Retinal pigment epithelial cell (primary cell): ENCODE data around the gene ST3GAL3.

Experiments used
- DNase-seq: peaks from one replicate; pipeline ENCODE4 v3.0.0-alpha.2; 2010; ENCODE audit warnings: low read depth
- H3K4me3 ChIP-seq: 2 replicates; pipeline ENCODE4 v1.5.1; 2011; ENCODE audit warnings: mild to moderate bottlenecking, low read length, control low read depth, moderate library complexity
- TF ChIP-seq, protein P1 (sequence below): conservative IDR thresholded peaks from 2 replicates; pipeline ENCODE4 v1.5.1; 2011; ENCODE audit warnings: low read depth, low read length, control low read depth, inconsistent platforms

The ST3GAL3 gene

DNA sequence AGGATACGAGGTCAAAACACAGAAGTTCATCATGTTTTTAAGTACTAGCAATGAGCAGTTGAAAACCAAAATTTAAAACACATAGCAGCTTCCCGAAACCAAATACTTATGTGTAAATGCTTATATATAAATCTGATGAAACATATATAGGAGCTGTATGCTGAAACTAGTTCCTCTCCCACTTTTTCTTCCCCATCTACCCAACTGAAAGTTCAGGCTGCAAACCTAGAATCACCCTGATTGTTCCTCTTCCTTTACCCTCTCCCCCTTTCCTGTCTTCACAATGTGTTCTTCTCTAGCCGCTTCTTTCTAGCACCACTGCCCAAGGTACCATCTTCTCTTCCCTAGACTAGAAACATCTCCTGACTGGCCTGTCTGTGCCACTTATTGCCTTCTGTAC lies 90.6 kb downstream of the ST3GAL3 start:
- no peak overlapping the region for H3K4me3 ChIP-seq
- no peak for DNase-seq
- TF ChIP-seq, protein P1, sequence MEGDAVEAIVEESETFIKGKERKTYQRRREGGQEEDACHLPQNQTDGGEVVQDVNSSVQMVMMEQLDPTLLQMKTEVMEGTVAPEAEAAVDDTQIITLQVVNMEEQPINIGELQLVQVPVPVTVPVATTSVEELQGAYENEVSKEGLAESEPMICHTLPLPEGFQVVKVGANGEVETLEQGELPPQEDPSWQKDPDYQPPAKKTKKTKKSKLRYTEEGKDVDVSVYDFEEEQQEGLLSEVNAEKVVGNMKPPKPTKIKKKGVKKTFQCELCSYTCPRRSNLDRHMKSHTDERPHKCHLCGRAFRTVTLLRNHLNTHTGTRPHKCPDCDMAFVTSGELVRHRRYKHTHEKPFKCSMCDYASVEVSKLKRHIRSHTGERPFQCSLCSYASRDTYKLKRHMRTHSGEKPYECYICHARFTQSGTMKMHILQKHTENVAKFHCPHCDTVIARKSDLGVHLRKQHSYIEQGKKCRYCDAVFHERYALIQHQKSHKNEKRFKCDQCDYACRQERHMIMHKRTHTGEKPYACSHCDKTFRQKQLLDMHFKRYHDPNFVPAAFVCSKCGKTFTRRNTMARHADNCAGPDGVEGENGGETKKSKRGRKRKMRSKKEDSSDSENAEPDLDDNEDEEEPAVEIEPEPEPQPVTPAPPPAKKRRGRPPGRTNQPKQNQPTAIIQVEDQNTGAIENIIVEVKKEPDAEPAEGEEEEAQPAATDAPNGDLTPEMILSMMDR, result no peak

DNA sequence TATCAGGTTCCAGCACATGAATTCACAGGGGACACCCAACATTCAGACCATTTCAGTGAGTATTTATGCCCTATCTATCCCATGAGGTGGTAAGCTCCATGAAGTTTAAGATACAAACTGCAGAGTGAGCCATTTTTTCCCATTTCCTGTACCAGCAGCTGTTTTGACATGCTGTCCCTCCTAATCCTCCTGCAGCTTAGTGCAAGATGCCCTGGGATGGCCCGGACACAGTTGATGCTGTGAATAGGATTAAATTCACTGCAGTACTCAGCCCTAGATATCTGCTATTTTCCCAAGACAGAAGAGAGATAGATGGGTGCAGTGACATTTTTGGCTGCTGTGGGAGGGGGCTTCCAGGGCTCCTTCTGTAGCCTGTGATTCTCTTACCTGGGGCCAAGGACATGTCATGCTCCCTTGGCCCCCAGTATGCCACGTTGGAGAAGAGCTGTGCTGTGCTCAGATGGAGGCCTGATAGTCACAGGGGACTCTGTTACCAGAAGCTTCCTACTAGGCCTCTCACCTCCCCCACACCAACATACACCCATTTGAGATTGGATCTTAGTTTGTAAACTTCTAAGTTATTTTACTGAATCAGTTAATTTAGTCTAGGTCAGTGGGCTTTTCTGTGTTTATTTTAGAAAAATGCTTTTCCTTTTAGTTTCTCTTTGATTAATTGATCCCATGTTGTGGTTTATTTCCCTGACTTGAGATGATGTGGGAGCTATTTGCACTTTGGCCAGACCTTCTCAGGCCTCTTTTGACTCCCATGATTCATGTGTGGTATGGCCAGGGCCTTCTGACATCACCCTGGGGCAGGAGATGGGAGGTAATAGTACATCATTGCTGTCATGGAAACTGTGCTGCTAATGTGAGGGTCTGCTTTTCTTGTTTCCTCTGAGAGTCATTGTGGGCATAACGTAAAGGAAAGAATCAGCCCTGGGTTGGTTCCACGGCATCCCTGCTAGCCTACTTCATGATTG lies 92.6 kb downstream of the ST3GAL3 start:
- DNase-seq, result no peak

GRCh38 chr1:43800771-43801170 lies 93.4 kb downstream of the ST3GAL3 start:
- no peak for DNase-seq
- TF ChIP-seq, protein P1, result no peak

More for the DNA sequence above, 92.6 kb downstream of the ST3GAL3 start:
- TF ChIP-seq, protein P1, result no peak
- H3K4me3 ChIP-seq, result no peak overlapping the region

GRCh38 chr1:43801203-43801602 lies 93.9 kb downstream of the ST3GAL3 start:
- no peak overlapping the region for H3K4me3 ChIP-seq
- no peak for DNase-seq
- TF ChIP-seq, protein P1, result no peak

More at GRCh38 chr1:43800771-43801170, 93.4 kb downstream of the ST3GAL3 start:
- no peak overlapping the region for H3K4me3 ChIP-seq

GRCh38 chr1:43802356-43802980 lies 95.1 kb downstream of the ST3GAL3 start:
- TF ChIP-seq, protein P1, result no peak
- no peak for DNase-seq
- no peak overlapping the region for H3K4me3 ChIP-seq

DNA sequence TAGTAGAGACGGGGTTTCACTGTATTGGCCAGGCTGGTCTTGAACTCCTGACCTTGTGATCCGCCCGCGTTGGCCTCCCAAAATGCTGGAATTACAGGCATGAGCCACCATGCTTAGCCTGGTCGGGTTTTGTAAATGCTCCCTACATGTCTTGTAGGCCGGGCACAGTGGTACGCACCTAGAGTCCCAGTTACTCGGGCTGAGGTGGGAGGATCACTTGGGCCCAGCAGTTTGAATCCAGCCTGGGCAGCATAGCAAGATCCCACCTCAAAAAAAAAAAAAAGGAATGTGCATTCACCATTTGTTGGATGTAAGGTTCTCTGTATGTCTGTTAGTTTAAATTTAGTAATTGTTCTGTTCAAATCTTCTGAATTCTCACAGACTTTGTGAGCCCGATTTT lies 95.8 kb downstream of the ST3GAL3 start:
- no peak for DNase-seq
- TF ChIP-seq, protein P1, result no peak
- H3K4me3 ChIP-seq, result no peak overlapping the region
